Activated CD8-positive, alpha-beta T cell treated with anti-CD3 and anti-CD28 coated beads for 36 hours (primary cell): Measurements from ENCODE around the gene NFIC. TPM values are rescaled to one million over a fixed set of nuclear protein-coding genes. Genes with fewer than 3 reads are reported as not detected.

Source experiments
- total RNA-seq, 2 experiments: library from RNA; stranded (reverse); gene quantifications; one replicate each; pipeline ENCODE4 v1.2.3, GENCODE V29; 2021

Gene NFIC
- total RNA-seq, 2 experiments from 2014 or later, result 19.0 to 20.8 TPM

Other genes with a start within 250 kb of the NFIC start
- gene GNA15, start 230.6 kb upstream of the NFIC start, total RNA-seq, result 10 to 100 TPM; 44.1 to 45.5 TPM
- gene S1PR4, start 187.8 kb upstream of the NFIC start, total RNA-seq, result 10 to 100 TPM; 48.5 to 51.9 TPM
- 10 to 100 TPM; 55.9 to 56.8 TPM for gene NCLN, start 180.7 kb upstream of the NFIC start, total RNA-seq
- under 1 TPM; 0.20 to 0.56 TPM for gene CELF5, start 141.9 kb upstream of the NFIC start, total RNA-seq
- gene SMIM24, start 113.9 kb downstream of the NFIC start, total RNA-seq, result 1 to 10 TPM; 1.6 to 3.8 TPM
- not detected for gene SMIM44, start 116.9 kb downstream of the NFIC start, total RNA-seq
- 10 to 100 TPM; 15.7 to 17.0 TPM for gene DOHH, start 134.1 kb downstream of the NFIC start, total RNA-seq
- 10 to 100 TPM; 39.9 to 40.9 TPM for gene FZR1, start 139.7 kb downstream of the NFIC start, total RNA-seq
- 1 to 10 TPM; 1.6 to 2.4 TPM for gene TEKTIP1, start 172.6 kb downstream of the NFIC start, total RNA-seq
- 10 to 100 TPM; 62.4 to 63.5 TPM for gene MFSD12, start 191.0 kb downstream of the NFIC start, total RNA-seq
- 10 to 100 TPM; 42.7 to 47.3 TPM for gene HMG20B, start 206.4 kb downstream of the NFIC start, total RNA-seq
- gene GIPC3, start 218.9 kb downstream of the NFIC start, total RNA-seq, result under 1 TPM; 0.09 to 0.14 TPM
- 1 to 10 TPM; 2.7 to 3.0 TPM for gene TBXA2R, start 240.3 kb downstream of the NFIC start, total RNA-seq